GM21737 (cell line): Measurements from ENCODE around the gene KDM4C.

Experiments
- ATAC-seq: cut with Tn5 transposase; IDR thresholded peaks from one replicate; pipeline ENCODE4 v1.9.1; 2021; ENCODE audit warnings: mild to moderate bottlenecking, moderate library complexity; ENCODE audit not compliant: unreplicated experiment

The KDM4C gene

DNA sequence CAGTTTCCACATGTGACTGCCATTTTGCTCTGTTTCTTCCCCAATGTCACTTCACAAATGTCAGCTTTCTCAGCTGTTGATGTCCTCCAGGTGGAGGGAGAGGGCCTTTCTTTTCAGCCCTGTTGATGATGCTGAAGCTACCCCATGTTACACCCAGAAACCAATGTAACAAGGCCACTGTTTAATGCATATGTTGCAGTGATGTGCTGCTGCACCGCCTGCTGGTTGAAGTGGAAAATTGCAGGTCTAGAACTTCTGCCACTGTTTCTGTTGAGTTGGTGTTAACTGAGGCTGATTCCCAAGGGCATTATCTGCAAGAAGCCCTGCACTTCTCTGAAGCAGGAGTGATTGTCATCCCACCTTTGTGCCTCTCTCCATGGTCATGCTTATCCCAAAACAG is 428.4 kb downstream of the KDM4C start:
- no peak for ATAC-seq

DNA sequence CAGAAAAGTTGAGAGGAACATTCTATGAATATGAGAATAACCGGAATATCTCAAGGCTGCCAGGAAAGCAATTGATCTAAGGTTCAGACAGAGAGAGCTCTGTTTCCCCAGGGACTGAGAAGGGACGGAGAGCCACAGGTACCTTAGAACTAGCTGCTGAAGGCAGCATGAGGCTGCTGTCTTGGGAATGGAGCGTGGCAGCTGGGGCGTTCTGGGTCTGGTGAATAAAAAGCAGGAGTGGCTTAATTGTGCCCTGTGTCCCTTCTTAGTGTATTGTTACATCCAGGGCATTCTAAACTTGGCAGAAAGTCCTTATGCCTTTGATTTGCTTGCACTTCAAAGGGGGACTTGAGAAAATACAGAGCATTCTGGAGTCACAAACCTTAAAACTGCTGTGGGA is 434.5 kb downstream of the KDM4C start:
- ATAC-seq = no peak

DNA sequence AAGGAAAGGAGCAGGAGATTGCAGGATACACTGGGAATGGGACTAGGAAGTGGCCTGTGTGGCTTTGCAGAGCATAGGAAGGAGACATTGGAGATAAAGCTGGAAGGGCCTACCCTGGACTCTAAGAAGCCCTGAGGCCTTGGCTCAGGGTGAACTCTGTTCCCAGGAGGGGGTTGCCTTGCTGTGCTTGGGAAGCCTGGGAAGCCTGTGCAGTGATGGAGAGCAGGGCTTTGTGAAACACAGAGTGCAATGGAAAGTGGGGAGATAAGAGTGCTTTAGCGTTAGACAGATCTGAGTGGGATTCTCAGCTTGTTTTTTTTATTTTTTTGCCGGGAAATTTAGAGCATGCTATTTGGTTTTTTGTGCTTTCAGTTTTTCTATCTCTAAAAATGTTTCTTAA is 437.8 kb downstream of the KDM4C start:
- no peak for ATAC-seq

DNA sequence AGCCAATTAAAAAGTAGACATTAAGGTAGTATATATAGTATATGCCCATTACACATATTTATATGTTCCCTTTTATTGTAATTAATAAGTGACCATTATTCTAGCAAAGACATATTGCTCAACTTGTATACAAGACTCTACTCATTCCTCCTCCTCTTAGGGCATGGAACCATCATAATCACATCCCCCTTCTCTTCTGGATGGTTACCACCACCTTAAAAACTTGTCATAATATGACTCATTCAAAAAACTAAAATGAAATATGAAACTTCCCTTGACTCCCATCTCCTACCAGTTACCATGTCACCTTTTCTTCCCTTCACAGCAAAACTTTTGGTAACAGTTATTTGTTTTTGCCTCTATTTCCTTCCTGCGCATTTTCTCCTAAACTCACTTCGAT is 438.7 kb downstream of the KDM4C start:
- ATAC-seq = no peak

DNA sequence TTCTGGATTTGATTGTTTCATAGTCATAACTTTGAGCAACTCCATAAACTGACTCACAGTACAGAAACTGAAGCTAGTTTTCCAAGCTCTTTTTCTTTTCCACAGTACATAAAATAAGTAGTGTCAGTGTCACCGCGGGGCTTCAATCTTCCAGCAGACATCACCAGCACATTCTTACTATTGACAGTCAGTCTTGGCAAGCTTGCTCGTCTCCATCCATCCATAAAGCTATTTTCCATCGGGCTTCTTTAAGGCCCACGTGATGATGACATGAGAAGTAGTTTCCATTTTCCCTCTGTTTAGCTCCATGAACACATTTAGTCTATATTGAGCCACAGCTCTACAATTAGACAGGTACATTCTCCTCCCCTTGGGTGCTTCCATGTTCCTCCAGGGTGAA is 443.4 kb downstream of the KDM4C start:
- no peak for ATAC-seq

DNA sequence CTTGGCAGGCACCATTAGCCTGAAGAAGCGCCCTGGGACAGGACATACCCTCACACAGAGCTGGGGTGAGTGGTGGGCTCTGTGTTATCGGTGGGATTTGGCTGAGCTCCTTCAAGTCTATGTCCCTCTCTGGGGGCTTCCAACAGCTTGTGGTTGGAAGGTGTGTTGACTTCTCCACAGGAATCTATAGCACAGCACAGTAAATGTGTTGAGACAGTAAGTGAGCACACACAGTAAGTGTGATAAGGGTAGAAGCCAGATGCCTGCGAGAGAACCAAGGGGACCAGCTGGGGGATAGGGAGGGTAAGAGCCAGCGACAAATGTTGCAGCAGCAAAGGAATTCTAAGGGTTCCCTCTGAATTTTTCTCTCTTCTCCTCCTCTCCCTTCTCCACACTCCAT is 448.0 kb downstream of the KDM4C start:
- no peak for ATAC-seq

DNA sequence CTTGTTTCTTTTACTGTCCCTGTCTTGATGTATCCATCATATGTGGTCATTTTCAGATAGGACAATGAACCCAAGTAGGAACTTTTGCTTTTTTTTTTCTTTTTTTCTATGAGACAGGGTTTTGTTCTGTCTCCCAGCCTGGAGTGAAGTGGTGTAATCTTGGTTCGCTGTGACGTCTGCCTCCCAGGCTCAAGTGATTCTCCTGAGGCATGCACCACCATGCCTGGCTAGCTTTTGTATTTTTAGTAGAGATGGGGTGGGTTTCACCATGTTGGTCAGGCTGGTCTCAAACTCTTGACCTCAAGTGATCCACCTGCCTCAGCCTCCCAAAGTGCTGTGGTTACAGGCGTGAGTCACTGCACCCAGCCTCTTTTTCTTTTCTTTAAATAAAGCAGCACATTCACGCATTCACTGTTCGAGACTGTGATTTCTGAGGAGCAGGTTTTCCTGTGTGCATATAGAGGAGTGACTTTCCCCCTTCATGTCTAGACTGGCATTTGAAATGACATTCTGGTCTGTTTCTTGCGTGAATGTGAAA is 448.5 kb downstream of the KDM4C start:
- ATAC-seq = no peak

DNA sequence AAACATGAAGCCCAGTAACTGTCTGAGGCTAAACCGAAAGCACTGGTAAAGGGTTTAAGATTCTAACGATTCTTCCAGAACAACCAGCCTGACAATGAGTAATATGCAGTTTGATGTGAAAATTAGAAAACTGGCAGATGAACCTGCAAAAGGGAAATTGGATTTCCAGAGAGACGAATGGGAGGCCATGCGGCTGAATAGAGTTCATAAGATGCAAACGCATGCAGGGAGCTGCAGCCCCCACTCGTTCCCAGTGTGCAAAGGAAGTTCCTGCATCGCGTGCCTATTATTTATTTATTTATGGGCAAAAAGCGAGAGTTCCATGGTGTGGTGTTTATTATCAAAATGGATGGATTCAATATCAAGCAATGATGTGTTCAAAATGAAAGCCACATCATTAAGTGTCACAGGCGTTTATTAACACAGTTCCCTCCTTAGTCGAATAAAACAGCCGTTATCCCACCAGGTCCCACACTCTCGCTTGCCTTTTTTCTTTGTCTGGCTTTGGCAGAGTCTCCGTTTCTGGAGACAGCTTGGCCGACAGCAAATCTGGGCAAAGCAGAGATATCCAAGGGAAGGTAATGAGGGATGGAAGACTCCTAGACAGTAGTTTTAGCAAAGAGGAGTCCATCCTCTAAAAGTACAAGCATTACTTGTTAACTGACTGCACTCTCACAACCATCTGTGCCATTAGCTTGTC is 451.4 kb downstream of the KDM4C start:
- no peak for ATAC-seq

DNA sequence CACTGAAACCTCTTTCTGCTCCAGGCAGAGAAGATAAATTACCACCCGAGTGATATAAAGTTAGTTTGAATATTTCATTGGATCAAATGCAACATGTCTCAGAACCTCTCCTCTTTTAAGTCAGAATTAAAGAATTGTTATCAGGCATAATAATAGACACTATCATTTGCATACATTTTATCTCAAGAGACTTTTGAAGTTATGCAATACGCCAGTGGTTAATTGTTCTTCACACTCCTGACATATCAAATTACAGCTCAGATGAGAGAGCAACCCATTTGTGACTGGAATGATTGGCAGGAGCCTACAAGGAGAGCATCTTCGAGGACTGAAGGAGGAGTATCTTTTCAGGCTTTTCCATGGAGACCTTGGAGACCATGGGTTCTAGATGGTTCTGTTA is 452.2 kb downstream of the KDM4C start:
- ATAC-seq = no peak

DNA sequence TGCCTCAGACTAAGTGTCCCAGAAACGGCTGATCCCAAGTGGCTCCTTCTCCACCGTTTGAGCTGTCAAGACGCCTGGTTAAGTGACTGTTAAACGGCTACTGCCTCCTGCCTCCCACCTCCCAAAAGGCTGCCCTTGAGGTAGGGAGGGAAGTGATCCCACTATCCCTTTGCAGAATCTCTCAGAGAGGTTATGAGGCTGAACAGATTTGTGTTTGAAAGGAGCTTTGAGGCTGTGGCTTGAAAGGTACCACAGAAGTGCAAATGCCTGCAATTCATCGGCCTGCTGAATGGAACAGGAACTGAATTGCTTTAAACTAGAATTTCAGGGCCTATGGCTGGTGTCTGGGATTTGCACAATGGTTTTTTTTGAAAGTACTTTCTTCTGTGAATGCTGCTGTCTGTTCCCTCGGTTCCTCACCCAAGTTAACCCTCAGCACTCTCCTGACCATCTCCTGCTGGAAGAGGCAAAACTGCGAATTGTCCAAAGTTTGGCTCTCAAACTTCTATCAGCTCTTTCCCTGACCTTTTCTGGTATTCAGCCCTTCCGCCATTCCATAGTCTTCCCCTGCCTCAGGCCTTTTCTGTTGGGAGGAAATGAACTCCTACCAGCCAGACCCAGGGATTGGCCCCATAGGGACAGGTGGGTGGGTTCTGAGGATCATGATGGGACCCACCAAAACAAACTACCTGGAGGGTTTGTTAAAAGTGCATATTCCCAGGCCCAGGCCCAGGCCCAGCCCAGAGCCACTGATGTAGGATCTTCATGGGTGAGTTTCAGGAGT is 453.3 kb downstream of the KDM4C start:
- ATAC-seq = no peak

DNA sequence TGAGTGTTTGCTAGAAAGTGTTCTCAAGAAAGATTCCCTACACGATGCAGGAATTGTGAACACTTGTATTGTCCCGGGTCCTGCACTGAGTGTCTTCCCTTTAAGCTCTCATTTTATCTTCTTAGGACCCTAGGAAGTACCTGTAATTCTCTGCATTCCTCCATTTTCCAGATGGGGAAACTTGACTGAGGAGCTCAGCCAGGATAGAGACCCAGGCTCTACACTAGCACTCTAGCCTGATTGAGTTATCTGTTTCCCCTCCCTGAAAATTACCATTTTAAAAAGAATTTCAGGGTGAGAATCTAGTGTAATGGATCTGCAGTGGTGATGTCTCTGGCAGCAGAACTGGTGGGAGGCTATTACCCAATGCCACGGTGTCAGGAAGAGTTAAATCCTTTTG is 453.9 kb downstream of the KDM4C start:
- no peak for ATAC-seq

DNA sequence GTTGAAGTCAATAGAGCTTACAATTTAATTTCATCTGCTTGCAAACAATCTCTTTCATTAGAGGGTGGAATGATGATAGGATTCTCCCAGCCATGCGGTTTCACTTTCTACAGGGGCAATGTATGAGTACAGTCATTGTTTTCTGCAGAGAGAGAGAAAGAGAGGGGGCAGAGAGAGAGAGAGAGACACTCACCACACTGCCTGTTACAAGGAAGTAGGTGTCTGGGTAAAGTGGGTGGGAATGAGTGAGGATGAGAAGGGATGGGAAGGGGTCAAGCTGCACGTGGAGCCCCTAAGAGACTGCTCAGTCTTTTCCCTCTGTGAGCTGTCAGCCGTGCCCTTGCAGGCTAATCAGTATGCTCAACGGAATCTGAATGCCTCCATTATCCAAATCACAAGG is 454.3 kb downstream of the KDM4C start:
- no peak for ATAC-seq

DNA sequence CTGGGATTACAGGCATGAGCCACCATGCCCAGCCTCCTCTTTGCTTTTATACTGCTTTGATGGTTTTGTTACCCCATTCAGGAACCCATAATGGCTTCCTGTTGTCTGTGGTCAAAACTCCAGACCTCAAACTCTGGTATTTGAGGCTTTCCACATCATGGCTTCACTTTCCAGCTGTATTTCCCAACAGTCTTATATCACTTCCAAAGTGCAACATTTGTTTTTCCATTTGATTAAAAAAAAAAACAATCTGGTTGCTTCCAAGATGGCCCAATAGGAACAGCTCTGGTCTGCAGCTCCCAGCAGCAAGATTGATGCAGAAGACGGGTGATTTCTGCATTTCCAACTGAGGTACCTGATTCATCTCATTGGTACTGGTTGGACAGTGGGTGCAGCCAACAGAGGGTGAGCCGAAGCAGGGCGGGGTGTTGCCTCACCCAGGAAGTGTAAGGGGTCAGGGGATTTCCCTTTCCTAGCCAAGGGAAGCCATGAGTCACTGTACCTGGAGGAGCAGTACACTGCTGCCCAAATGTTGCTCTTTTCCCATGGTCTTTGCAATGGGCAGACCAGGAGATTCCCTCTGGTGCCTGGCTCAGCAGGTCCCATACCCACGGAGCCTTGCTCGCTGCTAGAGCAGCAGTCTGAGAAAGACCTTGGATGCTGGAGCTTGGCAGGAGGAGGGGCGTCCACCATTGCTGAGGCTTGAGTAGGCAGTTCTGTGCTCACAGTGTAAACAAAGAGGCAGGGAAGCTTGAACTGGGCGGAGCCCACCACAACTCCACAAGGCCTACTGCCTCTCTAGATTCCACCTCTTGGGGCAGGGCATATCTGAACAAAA is 458.4 kb downstream of the KDM4C start:
- ATAC-seq = no peak

DNA sequence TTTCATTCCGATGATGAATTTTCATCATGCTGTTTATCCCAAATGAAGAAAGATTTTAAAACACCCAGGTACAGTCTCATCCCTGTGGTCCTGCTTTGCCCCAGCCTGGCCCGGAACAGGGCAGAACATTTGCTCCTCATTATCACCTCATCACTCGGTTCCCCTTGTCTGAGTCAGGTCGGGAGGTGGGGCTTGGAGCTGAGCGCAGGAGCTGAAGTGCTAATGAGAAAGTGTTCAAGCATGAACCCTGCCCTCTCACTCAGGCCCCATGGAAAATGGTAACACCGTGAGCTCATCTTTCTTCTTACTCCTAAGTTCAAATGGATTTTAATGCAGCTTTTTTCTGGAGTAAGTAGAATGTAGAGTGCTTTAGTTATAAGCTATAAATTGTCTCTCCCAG is 466.2 kb downstream of the KDM4C start:
- ATAC-seq = no peak
